Limb (tissue), 2 donors: Measurements from ENCODE around the gene MST1R.

Source experiments
- DNase-seq, 2 donors: peaks; one replicate each; pipeline ENCODE4 v3.0.0-alpha.2; 2016; ENCODE audit errors: extremely low spot score in 2 of 2

Gene MST1R

DNA sequence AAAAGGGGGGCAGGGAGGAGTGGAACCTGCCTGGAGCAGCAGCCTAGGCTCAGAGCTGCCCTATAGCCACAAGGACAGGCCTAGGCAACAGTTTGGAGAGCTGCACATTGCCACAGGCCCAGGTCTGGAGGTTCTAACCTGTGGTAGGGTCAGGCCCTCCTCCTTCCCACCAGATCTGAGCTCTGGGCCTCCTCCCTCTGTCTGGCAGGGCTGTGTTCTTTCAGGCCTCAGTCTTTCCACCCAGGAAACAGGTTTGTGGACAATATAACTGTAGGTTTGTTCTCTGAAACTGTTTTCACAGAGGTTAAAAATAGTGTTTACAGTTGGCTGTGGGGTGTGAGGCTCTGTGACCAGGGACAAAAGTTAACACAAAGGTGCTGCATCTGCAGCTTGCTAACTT is 25.0 kb downstream of the MST1R start:
- no peak for DNase-seq

DNA sequence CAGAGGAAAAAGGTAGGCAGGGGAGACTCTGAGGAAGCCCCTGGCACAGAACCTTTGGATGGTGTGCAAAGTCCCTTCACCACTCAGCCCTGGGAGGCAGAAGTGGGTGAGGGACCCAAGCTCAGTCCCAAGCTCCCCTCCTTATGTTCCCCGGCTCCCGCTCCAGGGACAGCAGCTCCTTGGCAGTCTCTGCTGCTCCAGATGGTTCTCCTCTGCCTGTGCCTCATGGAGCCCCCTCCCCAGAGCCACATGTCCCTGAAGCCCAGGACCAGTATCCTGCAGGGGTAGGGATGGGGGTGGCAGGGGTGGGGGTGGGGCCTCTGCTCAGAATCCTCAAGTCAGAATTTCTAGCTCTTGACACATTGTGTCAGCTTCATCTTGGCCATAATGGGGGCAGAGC is 26.0 kb downstream of the MST1R start:
- DNase-seq, result no peak

DNA sequence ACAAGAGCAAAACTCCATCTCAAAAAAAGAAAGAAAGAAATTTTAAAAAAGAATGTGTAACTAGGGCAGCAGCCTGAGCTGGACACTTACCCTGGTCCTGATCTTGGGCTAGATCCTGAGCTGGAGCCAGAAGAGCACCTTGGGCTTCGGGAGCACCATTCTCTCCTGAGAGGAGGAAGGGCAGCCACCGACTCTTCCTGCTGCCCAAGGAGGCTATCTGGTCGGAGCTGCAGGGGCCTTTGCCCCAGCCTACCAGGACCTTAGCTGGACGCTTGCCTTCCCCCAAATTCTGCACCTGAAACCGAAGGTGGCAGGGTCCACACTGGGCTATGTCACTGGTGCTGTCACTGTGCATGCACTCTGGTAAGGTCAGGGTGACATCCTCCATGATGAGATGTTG is 27.1 kb downstream of the MST1R start:
- DNase-seq, result no peak

DNA sequence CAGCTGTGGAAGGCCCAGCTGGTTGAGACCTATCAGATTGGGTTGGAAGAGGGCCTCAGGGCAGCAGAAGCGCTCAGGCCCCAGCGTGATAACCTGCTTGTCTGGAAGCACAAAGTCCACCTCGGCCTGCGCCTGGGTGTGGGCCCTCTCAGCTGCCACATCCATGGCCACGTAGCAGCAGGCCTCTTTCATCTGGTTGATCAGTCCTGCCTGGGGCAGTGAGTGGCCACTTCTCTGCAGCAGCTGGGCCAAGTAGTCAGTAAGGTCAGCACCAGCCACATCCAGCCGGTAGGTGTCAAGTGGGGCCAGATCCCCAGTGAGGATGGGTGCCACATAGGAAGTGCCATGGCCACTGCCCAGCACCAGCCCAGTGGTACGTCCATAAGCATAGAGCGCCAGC is 30.1 kb downstream of the MST1R start:
- DNase-seq, result no peak

DNA sequence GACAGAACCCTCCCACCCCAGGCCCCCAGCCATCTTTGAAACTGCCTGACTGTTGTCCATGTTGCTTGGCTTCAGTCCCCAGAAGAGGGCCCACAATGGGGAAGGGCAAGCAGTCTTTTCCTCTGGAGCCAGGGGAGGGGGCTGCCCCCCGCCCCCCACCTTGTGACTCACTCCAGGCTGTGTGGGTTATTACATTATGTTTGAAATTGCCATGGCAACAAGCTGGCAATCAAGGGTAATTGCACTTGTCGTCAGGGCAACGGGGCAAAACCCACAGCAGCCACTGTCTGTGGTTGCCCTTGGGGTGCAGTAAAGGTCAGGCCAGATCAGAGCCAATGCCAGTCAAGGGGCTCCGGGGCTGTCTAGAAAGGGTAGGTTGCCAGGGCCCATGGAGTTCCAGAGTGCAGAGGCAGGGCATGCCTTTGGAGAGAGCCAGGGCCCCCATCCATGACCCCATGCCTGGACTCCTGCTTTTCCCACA is 30.8 kb downstream of the MST1R start:
- no peak for DNase-seq

DNA sequence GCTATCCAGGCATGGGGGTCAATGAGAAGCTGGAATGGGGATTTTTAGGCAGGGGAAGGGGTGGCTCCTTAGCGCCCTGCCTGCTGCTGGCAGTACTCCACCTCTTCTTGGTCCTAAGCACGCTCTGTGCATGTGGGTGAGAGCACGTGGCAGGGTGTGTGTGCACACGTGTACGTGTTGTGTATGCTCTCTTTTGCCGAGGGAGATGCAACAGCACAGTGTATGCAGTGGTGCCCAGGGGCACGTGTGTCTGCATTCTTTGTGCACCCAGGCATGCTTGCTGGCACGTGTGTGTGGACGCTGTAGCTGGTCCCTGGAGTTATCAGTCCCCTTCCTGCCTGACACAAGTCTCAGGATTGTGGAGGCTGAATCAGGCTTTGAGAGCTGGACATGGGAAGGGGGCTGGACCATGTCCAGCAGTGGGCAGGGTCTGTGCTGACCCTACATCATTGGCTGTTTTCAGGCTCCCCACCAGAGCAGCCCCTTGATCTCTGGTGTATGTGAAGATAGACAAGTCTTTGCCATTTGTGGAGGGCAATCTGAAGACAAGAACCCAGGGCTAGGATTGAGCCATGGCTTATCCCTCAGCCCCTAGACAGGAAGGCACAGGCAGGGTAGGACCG is 32.0 kb downstream of the MST1R start:
- no peak for DNase-seq

DNA sequence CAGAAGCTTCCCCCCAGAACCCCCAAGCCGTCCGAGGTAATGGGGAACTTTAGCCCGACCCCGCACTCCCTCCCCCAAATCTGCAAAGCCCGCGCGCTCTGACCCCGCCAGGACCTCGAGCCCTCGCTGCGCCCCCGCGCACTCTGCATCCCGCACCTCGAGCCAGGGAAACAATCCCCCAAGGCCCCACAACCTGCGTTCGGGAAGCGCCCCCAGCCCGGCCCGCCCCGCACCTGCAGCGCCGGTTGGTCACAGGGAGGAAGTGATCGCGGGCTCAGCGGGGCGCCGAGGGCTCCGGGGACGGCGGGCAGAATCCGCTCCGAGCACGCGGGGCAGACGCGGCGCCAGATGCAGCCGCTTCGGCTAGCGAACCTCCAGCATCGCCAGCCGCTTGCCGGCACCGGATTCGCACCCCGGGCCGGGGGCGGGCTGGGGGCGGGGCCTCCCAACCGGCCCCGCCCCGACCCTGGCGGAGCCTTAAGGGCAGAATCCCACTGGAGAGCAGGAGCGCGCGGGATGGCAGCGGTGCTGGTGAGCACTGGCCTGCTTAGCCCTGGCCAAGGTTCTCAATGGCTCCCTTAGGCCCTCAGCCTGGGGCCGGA is 34.0 kb downstream of the MST1R start, which contains the start of gene CAMKV:
Gene CAMKV (minus strand): TSS at position 382 of the 602 bp plus-strand sequence. CDS start 7,518 bp downstream, outside the sequence.
- DNase-seq, result peak in 1 of 2 donors; percentile 61

DNA sequence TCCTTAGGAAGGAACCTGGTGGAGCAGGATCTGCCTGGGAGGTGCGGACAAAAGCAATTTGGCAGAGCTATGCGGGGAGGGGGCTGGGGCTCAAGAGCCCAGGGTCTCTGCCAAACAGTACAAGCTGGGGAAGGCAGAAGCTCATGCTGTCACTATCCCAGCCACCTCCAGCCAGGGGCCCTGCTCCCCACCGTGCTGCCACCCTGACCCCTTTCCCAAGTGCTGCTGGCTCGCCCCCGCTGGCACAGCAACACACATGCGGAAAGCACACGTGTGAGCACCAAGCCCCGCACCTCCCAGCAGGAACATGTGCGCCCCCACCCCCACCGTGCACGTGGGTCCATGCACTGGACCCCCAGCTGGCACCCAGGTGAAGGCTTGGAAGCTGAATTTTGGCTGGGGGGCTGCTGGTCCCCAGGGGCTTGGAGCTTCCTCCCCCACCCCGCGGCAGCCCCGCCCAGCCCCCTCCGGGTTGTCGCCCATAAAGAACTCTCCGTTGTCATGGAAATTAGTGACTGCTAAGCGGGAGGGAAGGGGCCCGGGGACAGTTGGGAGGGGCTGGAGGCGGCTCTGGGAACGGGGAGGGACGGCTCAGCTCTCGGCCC is 34.7 kb downstream of the MST1R start:
- peak in 1 of 2 donors; percentile 53 for DNase-seq

DNA sequence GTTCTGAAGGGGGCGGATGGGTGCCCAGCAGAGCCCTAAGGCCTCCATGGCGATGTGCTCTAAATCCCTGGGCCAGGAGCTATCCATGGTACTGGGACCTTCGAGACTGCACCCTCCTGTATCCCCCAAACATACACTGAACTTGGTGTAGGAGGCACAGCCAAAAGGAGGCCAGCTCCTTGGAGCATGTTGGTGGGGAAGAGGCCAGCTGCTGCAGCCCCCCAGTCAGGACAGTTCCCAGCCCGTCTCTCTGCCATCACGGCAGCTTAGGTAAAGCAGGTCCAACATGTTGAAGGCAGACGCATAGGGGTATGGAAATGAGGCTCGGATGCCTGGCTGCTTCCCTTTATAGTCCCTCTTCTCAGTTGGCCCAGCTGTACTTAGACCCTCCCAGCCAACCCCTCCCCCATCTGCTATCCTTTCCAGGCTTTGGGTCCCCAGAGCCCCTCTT is 35.8 kb downstream of the MST1R start:
- DNase-seq, result peak in 1 of 2 donors; percentile 68

DNA sequence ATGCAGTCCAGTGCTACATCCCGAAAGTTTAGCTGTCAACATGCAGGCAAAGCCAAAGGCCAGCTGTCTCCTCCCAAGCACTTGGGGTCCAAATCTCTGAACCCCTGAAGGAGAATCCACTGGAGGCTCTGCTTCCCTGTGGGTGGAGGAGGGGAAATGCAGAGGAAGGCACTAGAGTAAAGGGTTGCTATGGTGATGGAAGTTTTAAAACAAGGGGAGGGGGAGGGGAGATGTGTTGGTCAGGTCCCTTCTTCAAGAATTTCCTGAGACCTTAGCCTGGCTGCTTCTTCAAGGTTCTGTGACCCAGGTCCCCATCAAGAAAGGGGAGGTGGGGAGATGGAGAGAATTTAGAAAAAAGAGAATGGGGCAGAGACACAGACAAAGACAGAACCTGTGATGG is 36.3 kb downstream of the MST1R start:
- DNase-seq, result no peak

DNA sequence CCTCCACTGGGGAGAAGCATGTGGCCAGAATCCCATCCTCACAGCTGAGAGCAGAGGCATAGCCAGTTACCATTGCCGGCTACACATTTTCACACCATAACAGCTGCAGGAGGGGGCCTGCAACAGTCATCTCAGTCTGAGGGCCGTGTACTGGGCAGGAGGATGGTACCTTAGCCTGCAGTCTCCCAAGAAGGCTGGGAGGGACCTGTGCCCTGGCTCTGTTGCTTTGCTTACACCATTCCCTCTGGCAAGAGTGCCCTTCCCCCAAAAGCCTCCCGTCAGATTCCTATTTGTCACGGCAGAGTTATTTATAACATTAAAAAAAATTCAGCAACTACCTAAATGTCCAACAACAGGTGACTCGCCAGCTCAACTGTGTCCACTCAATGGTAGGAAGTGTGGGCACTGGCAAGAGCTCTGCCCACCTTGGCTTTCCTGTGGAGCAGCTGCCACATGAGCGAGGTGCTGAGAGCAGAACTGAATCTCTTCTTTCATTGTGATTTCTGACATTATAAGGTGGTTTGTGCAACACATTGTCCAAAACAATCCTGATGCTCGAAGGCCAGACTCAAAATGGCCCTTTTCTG is 38.4 kb downstream of the MST1R start:
- no peak for DNase-seq

DNA sequence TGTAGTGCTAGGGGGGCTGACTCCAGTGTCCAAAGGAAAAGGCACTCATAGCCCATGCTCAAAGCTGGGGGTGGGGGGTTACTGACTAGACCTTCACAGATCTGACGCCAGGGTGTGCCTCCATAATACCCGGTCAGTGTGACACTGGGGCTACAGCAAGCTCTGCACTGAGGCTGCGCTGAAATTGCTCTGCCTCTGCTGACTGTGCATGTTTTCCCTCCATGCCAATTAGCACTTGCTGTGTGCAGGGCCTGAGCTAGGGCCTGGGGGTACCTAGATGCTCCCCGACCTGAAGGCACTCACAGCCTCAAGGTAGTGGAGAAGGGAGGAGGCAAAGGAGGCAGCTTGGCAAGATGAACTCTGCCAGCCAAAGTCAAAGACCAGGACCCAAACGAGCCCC is 39.2 kb downstream of the MST1R start:
- DNase-seq, result no peak

DNA sequence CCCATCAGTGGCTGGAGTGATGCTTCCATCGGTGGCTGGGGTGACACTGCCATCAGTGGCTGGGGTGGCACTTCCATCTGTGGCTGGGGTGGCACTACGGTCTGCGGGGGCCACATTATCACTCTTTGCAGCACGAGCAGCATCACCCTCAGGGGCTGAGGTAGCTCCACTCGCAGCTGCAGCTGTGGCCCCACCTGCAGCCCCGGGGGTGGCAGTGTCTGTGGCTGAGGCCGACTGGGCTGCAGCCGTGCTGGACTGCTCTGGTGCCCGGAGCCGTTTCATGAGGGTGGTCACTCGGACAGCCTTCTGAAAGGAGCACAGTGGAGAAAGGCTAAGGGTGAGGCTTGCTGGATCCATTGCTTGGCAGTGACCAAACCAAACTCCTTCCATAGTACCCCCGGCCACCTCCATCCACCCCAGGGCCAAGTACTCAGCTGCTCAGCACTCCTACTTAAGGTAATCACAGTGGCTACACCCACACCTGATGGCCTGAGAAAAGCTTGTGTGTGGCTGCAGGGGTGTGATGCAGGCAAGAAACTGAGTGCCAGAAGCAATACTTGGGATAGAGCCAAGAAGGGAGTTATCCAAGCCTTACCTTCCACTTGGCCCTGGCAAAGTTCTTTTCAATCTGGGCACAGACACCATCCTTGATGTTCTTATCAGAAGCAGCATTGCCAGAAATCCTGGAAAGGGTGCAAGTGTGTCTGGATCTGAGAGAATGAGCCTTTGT is 43.9 kb downstream of the MST1R start:
- DNase-seq, result no peak

DNA sequence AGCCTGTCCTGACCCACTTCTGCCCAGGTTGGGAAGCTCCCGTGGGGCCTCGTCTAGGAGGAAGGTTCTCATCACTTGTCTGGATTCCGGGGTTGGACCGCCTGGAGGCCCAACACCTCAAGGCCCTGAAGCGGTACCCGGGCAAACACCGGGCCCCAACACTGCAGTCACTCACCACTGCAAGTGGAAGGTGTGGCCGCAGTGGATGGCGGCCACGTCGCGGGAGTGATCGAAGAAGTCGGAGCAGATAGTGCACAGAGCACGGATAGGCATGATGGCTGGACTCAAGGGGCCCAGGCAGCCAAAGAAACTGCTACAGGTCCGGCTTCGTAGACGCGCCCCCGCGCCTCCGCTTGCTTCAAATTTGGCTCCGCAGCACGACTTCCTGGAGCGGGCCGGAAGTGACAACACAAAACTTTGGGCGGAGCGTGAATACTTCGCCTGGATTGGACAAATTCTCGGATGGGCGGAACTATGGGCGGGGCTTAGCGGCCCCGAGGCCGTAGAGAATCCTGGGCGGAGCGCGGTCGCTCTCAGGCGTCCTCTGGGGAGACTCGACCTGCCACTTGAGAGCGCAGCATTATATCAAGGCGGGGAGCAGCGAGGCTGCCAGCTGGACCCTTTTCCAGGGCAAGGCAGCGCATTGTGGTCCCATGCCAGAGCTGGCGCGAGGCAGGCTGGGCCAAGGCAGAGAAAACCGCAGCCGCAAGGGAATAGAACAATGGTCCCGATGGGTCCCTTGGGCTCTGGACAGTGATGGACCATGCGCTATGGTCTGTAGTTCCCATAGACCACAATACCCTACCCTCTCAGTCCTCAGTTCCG is 47.3 kb downstream of the MST1R start, which contains the start of gene TRAIP:
Gene TRAIP (minus strand): TSS at position 384 of the 825 bp plus-strand sequence. CDS start 111 bp downstream, at position 273.
- peak; percentile 94 to 96 for DNase-seq

DNA sequence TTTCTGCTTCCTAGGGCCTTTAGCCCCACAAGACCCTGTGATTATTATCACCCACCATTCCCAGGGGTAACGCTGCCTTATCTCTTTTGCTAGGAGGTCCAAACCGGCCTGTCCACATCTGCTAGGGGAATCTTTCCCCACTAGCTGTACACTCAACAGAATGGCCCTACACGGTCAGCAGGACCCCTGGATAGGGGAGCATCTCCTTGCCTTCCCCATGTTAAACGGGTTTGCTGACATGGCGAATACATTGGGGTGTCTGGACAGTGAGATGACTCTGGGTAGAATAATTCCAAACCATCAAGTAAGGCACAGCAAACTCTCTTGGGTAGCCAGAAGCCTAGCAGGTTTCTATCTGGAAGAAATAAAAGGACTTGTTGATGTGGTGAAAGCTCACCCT is 48.0 kb downstream of the MST1R start:
- no peak for DNase-seq

DNA sequence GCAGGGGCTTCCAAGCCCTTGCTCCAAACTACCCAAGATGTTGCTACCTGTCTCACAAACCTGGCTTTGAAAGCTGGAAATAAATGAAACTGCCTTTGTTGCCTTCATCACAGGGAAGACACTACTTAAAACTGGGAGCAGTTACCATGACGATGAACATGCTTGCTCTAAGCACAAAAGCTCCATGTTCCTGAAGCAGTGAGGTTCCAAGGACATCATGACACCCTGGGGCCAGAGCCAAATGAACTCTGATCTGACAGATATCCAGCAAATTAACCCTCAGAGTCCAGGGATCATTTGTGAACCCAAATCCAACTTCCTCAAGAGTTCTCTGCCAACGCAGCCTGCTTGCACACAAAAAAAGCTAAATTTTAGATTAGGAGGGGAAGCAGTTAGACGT is 58.0 kb downstream of the MST1R start:
- DNase-seq, result no peak

DNA sequence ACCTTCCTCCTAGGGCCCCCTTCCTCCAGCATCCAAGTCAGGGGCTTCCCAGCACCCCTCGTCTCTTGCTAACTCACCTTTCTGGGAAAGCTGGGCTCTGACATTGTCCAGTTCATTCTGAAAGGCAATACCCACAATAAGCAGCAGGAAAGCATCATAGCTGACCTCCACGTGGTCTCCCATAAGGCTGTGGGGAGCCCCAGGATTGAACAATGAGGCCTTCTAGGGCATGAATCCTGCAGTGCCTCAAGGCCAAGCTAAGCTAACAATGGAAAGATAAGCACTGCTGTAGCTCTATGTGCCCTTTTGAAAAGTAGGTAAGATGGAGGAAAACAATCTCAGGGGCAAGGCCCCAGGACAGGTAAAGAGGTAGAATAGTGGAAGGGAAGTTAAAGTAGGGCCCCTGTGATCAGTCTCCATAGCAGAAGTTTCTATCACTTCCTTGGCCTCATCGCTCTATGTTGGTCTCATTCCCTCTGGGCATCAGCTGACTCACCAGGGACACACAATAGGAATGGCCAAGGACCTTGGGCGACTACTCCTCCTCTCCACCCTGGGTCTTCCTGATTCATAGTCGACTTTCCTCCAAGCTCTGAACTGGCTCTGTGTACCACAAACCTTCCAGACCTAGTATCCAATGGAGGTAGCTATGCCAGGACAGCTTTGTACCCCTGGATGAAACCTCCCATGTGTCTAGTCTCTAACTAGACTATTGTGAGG is 59.0 kb downstream of the MST1R start:
- no peak for DNase-seq

DNA sequence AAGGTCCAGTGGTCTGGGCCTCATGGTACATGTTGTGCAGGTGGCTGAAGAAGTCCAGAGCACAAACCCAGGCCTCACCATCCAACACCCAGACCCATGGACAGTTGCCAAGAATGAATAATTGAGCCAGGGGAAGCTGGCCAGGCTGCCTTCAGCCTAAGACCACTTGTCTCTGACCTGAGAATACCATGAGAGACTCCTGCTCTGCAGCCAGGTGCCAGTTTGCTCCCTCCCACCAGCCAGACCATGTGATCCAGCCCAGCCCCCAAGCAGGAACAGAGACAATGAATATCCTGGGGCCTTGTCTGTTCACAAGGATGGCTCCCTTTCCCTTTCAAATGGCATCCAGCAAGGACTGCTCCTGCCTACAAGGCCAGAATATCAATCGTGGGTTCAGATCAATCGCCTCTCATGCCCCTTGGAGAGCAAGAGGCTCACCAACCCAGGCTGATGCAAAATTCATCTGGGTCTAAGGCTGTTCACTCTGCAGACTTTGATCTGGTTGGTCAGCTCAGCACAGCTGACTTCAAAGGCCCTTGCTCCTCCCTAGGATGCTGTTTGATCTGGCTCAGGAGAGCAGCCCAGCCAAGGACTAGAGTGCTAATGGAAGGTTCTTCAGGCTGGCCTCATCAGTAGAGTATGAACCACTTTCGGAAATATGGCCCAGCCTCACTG is 60.7 kb downstream of the MST1R start:
- no peak for DNase-seq

DNA sequence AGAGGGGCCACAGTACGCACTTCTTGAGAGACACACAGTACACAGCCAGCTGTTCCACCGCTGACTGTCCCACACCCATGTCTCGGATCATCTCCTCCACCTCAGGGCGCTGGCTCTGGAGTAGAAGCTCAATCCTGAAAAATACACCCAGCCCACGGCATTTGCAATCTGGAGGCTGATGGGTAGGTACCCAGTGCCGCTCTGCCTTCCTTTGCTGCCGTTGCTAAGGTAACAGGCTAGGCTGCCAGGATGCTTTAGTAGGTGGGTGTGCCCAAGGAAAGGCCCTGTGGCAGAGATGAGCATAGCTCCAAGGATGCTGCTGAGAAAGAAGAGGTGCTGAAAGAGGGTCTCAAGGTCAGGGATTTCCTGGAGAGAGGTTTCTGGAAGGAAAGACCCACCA is 61.9 kb downstream of the MST1R start:
- no peak for DNase-seq
